ENCODE data around the gene ZFPM1. TPM values are rescaled to one million over a fixed set of nuclear protein-coding genes. Genes with fewer than 3 reads are reported as not detected.

Gene ZFPM1
- total RNA-seq, 3 donors from 2014 or later: 0.32 to 2.9 (median 2.3) TPM

- no peaks in the 10 kb centered on the region for H3K36me3 ChIP-seq
- H3K4me3 ChIP-seq: no peak overlapping the region
- H3K9me3 ChIP-seq: no peaks in the 10 kb centered on the region
- intact Hi-C loops (cut with DNase I; ENCODE audit: low total_unique reads): no loop called here
- DNase-seq (ENCODE audit: low spot score in 2 of 2): no peak
- H3K27ac ChIP-seq: no peak overlapping the region
- H3K4me1 ChIP-seq: no peaks in the 10 kb centered on the region
- TF ChIP-seq POLR2A (IDR thresholded peaks at IDR 0.05) (no peak), POLR2AphosphoS5 (IDR thresholded peaks at IDR 0.05) (no peak), CTCF (IDR thresholded peaks at IDR 0.05) (no peak)
- no peaks in the 10 kb centered on the region for H3K27me3 ChIP-seq
Observed at GRCh38 chr16:88471575-88471974, 18.5 kb downstream of the ZFPM1 start.

GRCh38 chr16:88472069-88472468 lies 19.0 kb downstream of the ZFPM1 start:
- H3K27ac ChIP-seq: no peak overlapping the region
- TF ChIP-seq CTCF (IDR thresholded peaks at IDR 0.05) (no peak), POLR2A (IDR thresholded peaks at IDR 0.05) (no peak), POLR2AphosphoS5 (IDR thresholded peaks at IDR 0.05) (no peak)
- H3K36me3 ChIP-seq: no peaks in the 10 kb centered on the region
- intact Hi-C loops (cut with DNase I; ENCODE audit: low total_unique reads): loop anchor here (1.0 kb wide), 1 partner anchor 92 kb away; no protein-coding TSS in a partner anchor
- H3K27me3 ChIP-seq: no peaks in the 10 kb centered on the region
- H3K9me3 ChIP-seq: no peaks in the 10 kb centered on the region
- H3K4me3 ChIP-seq: no peak overlapping the region
- DNase-seq (ENCODE audit: low spot score in 2 of 2): no peak
- no peaks in the 10 kb centered on the region for H3K4me1 ChIP-seq

- H3K4me1 ChIP-seq: no peaks in the 10 kb centered on the region
- H3K9me3 ChIP-seq: no peaks in the 10 kb centered on the region
- H3K27ac ChIP-seq: peak overlapping the region in 1 of 2 donors; percentile 71
- no peak for DNase-seq (ENCODE audit: low spot score in 2 of 2)
- TF ChIP-seq CTCF (IDR thresholded peaks at IDR 0.05) (no peak), POLR2A (IDR thresholded peaks at IDR 0.05) (no peak), POLR2AphosphoS5 (IDR thresholded peaks at IDR 0.05) (no peak)
- intact Hi-C loops (cut with DNase I; ENCODE audit: low total_unique reads): loop anchor here (1.0 kb wide), 1 partner anchor 92 kb away; no protein-coding TSS in a partner anchor
- peak overlapping the region in 2 of 3 donors; percentile 30 to 51 for H3K4me3 ChIP-seq
- H3K27me3 ChIP-seq: no peaks in the 10 kb centered on the region
- H3K36me3 ChIP-seq: no peaks in the 10 kb centered on the region
Observed at GRCh38 chr16:88472637-88473205, 19.6 kb downstream of the ZFPM1 start.

GRCh38 chr16:88473666-88474534 lies 20.8 kb downstream of the ZFPM1 start:
- Histone ChIP-seq H3K4me1 (no peaks in the 10 kb centered on the region), H3K27me3 (no peaks in the 10 kb centered on the region), H3K27ac (peak overlapping the region in 1 of 2 donors; percentile 71), H3K9me3 (no peaks in the 10 kb centered on the region), H3K36me3 (no peaks in the 10 kb centered on the region), H3K4me3 (peak overlapping the region in 2 of 3 donors; percentile 30 to 51)
- no peak for DNase-seq (ENCODE audit: low spot score in 2 of 2)
- intact Hi-C loops (cut with DNase I; ENCODE audit: low total_unique reads): no loop called here
- TF ChIP-seq CTCF (IDR thresholded peaks at IDR 0.05) (no peak), POLR2AphosphoS5 (IDR thresholded peaks at IDR 0.05) (no peak), POLR2A (IDR thresholded peaks at IDR 0.05) (no peak)

- Histone ChIP-seq H3K9me3 (no peaks in the 10 kb centered on the region), H3K36me3 (no peaks in the 10 kb centered on the region), H3K4me1 (no peaks in the 10 kb centered on the region), H3K27me3 (no peaks in the 10 kb centered on the region), H3K4me3 (no peak overlapping the region), H3K27ac (no peak overlapping the region)
- TF ChIP-seq POLR2A (IDR thresholded peaks at IDR 0.05): no peak
- TF ChIP-seq CTCF (IDR thresholded peaks at IDR 0.05): no peak
- intact Hi-C loops (cut with DNase I; ENCODE audit: low total_unique reads): no loop called here
- DNase-seq (ENCODE audit: low spot score in 2 of 2): no peak
Observed at GRCh38 chr16:88475037-88475436, 22.0 kb downstream of the ZFPM1 start.
